ENCODE measurements around the gene ASPRV1.

ASPRV1 gene

DNA sequence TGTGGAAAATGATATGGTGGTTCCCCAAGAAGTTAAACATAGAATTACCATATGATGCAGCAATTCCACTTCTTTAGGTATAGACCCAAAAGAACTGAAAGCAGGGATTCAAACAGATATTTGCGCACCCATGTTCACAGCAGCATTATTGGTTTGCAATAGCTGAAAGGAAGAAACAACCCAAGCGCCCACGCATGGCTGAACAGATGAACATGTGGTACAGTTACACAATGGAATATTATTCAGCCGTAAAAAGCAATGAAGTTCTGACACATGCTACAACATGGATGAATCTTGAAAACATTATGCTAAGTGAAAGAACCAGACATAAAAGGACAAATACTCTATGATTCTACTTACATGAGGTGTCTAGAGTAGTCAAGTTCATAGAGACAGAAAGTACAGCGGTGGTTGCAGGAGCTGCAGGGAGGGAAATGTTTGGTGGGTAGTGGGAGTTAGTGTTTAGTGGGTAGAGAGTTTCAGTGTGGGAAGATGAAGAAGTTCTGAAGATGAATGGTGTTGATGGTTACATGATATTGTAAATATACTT is 26.7 kb upstream of the ASPRV1 start:
- DNase-seq = no peak

DNA sequence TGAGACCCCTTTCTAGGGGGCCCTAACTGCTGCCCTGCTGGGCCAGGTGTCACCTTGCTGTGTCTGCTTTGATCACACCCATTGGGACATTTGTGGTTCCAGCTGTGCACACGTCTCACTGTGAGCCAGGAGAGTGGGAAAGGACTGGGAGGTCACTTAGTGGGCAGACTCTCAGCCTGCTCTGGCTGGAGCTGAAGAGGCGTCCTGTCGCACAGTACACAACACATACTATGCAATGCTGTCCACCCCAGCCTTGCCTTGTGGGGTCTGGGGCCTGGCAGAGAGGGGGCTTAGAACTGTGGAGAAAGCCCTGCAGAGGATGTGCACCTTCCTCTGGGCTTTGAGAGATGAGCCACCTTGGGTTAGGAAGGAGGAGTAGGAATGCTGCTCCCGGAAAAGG is 25.3 kb upstream of the ASPRV1 start:
- DNase-seq = no peak

DNA sequence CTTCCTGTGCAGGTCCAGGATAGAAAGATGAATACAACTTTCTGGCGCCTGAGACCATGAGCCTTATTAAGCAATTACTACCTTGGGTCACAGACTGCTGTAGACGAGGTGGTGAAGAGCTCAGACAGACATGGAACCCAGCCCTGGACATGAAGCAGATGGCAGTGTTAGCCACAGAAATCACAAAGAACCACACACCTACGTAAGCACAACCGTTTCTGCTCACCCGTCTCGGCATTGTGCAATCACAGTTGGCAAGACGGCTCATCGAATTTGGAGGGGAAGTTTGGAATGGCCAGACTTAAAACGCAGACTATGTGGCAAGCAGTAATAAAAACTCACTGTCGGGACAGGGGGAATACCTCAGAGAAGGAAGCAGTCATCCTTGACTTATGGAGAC is 24.3 kb upstream of the ASPRV1 start:
- DNase-seq = no peak

DNA sequence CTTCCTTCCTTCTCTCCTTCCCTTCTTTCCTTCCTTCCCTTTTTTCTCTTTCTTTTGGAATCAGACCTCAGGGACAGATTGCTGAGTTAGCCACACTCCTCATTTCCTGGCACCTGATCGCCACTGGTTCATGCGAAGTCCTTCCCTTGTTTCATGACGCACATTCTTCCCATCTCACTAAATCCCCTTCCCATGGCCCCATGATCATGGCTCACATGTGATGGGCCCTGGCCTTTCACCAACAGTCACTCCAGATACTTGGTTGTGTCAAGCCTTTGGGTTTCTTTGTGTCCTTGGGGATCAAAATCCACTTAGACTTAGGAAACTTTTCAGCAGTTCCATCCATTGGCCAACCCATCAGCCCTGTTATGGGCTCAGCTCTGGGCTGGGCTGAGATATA is 23.8 kb upstream of the ASPRV1 start:
- DNase-seq = no peak

DNA sequence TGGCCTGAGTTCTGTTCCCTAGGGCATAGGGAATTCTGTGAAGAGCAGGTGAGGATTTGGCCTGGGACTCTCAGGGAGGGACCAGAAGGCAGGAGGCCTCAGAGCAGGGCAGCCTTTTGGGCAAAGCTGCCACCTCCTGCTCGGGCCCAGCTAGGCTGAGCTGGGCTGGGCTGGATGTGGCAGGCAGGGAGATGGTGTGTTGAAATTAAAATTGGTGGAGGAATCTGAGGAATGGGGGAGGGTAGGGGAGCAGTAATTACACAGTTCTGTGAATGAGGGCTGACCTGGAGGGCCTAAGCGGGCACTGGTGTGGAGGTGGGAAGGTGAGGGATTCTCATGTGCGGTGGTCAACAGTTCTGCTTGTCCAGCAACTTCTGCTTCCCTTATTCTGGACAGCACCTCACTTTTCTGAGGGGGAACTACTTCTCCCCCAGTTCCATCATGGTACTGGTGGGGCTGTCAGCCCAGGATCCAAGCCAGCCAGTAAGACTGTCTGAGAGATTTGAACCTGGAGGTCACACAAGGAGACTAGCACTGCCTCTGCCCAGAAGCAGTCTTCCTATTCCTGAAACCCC is 22.0 kb upstream of the ASPRV1 start:
- no peak for DNase-seq

DNA sequence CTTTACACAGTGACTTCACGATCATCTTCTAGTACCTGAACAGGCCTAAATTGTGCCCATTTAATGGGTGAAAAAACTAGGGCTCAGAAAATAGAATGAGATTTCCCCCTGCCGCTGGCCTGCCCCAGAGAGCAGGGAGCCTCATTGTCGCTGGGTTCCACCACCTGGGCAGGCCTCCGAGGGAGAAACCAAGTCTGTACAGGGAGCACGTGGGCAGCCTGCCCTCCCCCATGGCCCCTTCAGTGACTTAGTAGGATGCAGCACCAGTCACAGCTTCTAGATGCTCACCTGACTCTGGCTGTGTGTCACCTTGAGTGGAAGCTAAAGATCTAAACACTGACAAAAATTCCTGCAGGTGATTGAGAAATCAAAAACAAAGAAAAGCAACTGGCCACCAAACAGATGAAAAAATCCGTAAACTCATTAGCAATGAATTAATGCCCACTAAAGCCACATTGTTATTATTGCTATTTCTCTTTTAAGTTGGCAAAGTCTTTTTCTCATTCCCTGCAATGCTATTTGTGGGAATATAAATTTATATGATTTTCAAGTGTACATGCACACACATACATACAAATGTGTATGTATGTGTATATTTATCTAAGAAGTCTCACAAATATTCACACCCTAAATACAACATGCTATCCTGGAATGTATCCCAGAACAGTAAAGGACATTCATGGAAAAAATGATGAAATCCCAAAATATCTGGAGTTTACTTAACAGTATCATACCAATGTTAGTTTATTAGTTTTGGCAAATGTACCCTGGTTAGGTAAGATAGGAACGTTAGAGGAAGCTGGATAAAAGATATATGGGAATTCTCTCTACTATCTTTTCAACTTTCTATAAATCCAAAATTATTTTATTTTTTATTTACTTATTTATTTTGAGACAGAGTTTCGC is 18.7 kb upstream of the ASPRV1 start:
- DNase-seq = no peak

DNA sequence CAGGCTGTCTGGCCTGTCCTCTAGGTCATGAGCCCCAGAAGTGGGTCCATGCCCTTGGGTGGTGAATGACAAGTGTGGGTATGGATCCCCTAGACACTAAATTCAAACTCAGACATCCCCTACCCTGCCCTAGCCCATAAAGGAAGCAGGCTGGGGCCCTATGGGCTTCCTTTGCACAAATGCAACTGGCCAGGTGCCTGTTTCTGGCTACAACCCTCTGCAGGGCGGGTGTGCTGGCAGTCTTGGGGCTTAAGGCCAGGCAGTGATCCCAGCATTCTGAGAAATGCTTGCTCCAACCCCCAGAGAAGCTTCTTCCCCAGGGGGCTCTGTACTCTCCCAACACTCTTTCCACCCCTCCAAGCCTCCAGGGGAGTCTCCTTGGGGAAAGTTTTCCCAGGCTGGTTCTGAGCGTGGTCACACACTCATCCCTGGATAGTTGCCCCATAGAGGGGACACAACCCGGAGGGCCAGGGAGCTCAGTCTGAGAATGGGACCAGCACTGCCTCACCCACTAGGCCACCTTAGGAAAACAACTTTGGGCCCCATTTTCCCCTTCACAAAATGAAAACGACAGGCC is 16.6 kb upstream of the ASPRV1 start:
- no peak for DNase-seq

DNA sequence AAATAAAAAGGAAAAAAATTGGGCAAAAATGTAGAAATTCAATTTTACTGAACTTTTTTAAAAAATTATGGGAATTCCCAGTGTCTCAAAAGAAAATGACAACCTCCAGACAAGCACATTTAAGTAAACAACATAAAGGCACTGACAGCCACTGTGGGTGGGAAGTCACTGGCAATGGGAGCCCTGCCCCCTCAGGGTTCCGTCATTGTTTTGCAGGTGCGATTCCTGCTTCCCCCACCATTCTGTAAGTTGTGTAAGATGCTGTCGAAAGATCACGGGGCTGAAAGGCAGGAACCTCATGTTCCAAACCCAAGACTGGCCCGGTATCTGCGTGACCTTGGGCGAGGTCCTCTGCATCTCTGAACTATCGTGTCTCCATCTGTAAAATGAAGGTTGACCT is 15.8 kb upstream of the ASPRV1 start:
- no peak for DNase-seq

DNA sequence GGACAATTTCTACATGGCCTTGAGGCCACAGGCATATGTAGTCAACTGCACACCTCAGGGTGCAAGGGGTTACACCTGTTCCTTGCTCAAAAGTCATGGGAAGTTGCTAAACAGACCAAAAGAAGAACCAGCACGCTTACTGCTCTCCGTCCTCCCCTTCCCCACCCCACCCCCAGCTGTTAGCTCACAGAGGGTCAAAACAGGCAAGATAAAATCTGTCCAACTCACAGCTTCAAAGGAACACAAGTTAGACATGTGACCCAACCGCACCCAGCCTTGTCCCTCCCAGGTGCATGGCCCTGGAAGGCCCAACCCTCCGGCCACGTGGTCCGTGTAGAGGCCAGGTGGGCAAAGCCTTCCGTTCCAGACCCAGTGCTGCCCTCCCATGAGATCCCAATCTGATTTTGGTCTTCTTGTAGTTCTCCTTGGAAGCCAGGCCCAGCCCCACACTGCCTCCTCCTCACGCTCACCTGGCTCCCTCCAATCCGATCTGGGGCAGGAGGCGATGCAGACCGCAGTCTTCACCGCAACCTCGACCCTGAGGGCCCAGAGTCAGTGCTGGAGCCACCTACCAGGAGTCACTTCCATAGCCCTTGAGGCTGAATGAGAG is 14.5 kb upstream of the ASPRV1 start:
- no peak for DNase-seq

DNA sequence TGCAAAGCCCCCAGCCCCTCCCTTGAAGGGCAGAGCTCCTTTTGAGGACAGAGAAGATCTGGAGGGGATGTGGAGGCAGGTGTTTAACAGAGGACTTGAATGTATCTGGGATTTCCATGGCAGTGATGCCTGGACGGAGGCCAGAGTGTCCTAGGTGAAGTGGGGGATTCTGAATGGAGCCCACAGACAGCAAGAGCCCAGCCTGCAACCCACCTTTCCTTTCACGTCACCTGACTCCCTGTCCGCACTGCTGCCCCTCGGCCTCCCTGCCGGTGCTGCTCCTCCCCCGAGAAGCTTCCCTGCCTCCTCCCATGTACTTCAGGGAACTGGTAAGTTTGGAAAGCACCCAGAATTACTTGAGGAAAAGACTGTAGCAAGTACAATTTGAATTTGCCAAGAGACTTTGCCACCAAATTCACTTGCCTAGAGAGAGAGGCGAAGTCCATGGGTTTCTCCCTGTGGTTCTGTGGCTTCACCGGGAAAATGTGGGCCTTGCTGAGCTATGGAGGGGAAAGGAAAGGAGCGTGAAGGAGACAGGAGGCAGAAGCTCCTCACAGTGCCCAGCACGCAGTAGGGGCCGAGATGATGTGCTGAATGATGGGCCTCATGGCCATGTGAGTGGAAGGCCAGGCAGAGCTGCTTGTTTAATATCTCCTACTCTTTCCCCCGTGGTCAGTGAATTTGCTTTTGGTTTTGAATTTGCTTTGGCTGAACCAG is 13.9 kb upstream of the ASPRV1 start:
- DNase-seq = no peak

DNA sequence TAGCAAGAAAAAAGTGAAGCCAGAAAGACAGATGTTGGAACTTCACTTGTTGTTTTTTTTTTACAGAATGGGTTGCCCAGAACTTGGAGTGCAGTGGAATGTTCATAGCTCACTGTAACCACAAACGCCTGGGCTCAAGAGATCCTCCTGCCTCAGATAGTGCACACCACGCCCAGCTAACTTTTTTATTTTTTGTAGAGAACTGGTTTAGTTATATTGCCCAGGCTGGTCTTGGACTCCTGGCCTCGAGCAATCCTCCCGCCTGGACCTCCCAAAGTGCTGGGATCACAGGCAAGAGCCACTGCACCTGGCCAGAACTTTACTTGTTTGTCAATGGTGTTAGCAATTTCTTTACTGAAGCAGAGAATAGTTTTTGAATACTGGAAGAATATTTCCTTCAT is 11.9 kb upstream of the ASPRV1 start:
- DNase-seq = no peak

DNA sequence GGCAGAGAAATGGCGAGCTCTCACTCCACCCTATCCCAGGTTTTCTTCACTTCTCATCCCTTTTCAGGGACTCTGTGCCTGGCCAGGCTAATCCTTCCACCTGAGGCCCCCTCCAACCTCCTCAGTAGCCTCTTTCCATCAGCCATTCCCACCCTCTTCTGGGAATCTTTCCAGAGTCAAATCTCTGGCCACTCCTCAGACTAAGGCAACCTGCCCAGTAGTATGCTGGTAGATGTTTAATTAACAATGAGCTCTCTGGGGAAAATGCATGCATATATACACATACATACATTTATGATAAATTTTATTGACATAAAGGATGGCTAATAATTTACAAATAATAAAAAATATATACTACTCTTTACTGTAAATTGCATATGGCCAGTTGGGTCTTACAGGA is 11.4 kb upstream of the ASPRV1 start:
- DNase-seq = no peak

DNA sequence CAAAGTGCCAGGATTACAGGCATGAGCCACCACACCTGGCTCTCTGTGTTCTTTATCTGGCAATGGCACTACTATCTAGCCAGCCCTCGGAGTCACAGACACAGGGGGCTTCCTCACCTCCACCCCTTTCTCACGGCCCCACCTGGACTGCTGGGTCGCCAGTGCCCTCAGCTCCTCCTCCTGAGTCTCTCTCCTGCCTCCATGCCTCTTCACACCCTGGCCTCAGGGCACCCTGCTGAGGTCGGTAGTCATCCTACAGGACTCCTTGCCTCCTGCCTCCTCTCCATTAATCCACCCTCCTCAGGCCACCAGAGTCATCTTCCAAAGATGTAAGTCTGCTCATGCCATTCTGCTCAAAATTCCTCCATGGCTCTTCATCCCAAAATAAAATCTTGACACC is 8.6 kb upstream of the ASPRV1 start:
- DNase-seq = no peak

DNA sequence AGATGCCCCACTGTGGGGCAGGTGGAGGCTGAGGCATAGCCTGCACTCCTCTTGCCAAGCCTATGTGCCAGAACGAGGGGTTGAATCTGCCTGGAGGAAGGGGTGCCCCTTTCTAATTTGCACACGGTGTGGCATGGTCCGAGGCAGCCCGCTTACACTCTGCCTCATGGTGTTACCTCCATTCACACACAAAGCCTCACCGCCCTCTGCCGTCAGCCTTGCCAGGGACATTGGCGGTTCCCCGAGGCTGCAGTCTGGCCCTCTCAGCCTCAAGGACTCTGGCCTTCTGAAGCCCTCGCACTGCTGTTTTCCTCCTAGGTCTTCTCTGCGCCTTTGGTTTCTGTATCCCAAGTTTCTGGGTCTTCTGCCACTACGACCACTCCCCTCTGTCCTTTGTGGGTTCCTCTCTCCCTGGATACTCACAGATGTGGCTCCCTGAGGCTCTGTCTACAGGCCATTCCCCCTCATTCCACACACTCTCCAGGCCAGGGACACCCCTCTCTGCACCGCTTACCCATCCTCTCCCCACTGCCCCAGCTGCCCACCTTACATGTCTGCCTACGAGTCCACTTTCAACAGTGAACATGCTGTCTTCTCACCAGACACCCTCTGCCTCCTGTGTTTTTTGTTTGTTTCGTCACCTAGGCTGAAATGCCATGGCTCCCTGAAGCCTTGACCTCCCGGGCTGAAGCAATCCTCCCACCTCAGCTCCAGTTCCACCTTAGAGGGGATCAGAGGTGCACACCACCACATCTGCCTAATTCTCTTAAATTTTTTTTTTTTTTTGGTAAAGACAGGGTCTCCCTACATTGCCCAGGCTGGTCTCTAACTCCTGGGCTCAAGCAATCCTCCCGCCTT is 7.9 kb upstream of the ASPRV1 start:
- DNase-seq = no peak

DNA sequence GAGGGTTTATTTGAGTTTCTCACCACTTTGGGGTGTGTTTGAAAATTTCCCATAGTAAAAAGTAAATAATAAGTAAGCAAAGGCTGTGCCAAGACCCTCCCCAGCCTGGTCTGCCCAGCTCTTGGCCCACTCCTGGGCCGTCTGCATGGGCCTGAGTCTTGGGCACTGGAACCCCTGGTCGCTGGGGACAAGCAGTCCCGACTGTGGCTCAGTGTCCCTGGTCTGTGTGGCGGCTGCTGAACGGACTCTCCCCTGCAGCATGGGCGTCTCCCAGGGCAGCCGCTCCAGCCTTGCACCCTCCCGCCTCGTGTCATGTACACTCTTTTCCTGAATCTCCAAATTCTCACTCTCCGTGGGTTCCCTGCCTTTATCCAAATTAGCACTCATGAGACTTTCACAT is 7.2 kb upstream of the ASPRV1 start:
- DNase-seq = no peak

DNA sequence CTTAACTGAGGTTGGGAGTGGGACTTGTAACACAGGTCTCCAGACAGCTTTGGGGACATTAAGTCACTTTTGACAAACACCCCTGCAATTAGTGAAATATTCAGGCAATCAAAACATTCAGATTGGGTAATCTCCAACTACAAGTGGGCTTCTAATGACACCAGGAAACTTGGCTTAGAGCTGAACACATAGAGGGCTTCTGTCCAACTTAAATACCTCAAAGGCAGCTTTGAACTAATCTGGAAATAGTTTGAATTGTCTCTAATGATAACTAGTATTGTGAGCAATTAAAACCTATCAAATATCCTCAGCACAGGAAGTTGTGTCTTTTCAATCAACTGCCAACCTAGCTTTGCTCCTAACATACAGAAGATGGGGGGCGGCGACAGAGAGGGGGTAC is 5.1 kb upstream of the ASPRV1 start:
- DNase-seq = no peak

DNA sequence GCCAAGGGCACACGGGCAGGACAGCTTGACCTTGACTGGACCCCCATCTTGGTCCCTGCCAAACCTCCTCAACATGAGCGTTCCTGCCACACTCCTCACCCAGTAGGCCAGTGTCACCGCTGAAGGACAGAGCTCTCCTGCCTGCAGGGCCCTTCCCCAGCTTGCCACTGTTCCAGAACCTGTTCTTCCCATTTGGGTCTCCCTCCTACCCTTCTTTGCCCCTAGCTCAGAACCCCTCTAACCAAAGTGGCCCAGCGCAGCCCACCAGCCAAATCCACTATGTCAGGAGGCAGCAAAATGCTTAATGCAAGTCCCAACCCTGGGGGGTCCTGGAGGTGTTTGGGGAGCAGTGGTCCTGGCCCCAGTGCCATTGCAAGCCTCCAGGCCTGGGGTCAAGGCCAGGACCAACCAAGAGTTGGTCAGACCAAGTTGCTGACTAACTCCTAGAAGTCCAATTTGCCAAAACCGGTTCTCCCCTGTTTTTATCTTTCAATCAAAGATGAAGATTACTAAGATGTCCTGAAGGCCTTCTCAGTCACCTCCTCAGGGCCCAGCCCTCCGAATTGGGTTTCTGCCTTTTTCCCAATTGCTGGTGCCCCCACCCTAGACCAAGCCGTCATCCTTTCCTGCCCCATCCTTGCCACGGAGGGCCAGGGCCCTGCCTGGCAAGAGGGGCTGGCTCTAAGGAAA is 4.5 kb upstream of the ASPRV1 start:
- DNase-seq = no peak

DNA sequence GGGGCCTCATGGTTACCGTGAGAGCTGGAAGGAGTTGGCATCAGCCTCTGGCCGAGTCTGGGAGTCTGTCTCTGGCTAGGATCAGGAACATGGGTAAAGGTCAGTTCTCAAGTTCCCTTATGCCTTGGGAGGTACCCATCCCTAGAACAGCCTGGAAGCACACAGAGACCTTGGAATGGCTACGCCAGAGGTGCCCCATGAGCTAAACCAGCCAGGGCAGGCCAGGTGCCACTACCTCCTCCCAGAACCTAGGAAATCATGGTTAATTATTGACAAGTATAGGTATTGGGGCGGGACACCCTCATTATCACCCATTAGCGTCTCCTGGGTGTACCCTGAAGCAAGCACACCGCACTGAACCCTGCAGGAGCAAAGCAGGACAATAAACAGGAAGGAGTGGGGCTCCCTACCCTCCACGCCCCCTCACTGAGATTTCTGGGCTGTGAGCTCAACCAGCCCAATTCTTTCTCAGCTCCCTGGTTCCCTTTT is 3.0 kb upstream of the ASPRV1 start:
- DNase-seq = no peak

DNA sequence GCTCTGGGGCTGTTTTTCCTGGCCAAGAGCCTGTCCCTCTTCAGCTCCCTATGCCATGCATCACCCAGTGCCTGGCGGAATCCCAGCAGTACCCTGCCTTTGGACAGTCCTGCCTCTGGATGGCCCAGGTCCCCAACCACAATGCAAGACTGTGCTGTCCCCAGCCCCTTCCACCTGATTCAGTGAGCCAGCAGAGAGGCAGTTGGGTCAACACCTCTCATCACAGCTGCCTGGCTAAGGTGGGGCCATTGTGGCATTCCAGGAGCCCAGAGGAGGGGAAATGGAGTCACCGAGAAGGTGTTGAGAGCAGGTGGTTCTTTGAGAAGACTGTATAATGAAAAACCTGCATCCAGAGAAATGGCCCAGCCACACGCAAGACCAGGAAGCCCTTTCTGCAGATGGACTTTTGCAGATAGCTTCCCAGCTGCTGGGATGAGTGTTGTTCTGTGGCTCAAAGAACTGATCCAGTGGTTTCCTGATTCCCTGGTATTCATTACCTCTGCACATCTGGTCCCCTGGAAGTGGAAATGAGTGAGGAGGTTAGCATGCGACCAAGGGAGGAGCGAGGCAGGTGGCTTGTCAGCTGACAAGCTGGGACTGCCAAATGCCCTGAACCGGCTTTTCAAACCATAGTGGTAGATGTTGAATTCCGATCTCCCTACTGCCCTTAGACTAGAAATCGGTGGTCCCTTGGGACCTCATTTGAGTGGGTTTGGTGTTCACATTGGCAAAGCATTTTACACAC is 1.7 kb upstream of the ASPRV1 start:
- no peak for DNase-seq

DNA sequence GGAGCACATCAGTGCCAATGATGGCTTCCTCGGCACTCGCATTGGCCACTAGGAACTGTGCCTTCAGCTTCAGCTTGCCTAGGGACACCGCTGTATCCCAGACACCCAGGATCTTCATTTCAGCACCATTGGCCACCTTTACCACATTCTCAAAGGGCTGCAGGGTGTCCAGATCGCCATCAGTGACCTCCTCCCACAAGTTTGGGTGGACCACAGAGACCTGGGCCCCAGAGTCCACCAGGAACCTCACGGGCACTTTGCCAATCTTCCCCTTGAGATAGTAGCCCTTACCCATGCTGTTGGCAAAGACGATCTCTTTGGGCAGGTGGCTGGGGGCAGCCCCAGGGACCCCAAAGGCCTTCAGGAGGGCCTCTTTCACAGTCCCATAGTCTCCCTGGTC is 610 bp downstream of the ASPRV1 start:
- DNase-seq = no peak

Measured in stimulated activated CD4-positive, alpha-beta T cell treated with anti-CD3 and anti-CD28 coated beads, Interleukin-4, amount 100 ng/mL, for 24 hours (primary cell).